Right lobe of liver (tissue), 6 donors: Measurements from ENCODE around the gene ZNF473. TPM values are rescaled to one million over a fixed set of nuclear protein-coding genes. Genes with fewer than 3 reads are reported as not detected.

Source experiments
- ATAC-seq, 4 donors: fragments of 200-7000 bp; cut with Tn5 transposase; one replicate each; pipeline ENCODE4 v1.9.1; 2020; ENCODE audit warnings: mild to moderate bottlenecking in 4 of 4, moderate library complexity in 4 of 4
- DNase-seq, 3 donors: peaks; one replicate each; pipeline ENCODE4 v3.0.0-alpha.2; 2020
- H3K27ac ChIP-seq, 3 donors: fragments of 200-600 bp; one replicate each; pipeline ENCODE4 v1.8.0; 2022
- H3K27me3 ChIP-seq, 2 donors: fragments of 200-600 bp; one replicate each; pipeline ENCODE4 v1.8.0; 2022
- H3K36me3 ChIP-seq, 4 donors: fragments of 200-600 bp; sonication (generic) in 1 of 4; one replicate each; pipeline versions ENCODE4 v1.5.1 to v1.8.0; 2017 to 2022; ENCODE audit warnings: control low read depth in 1 of 4
- H3K4me1 ChIP-seq, 4 donors: fragments of 200-600 bp; sonication (generic) in 1 of 4; one replicate each; pipeline versions ENCODE4 v1.5.1 to v1.8.0; 2017 to 2022; ENCODE audit warnings: control low read depth in 1 of 4
- H3K4me3 ChIP-seq, 3 donors: fragments of 200-600 bp; one replicate each; pipeline ENCODE4 v1.8.0; 2022
- H3K9me3 ChIP-seq, 4 donors: fragments of 200-600 bp; sonication (generic) in 1 of 4; one replicate each; pipeline versions ENCODE4 v1.5.1 to v1.8.0; 2017 to 2022; ENCODE audit warnings: control low read depth in 1 of 4
- CTCF ChIP-seq, 4 donors: fragments of 200-600 bp in 3 of 4; fragments of 450-650 bp in 1 of 4; IDR thresholded peaks; one replicate each; pipeline versions ENCODE4 v1.5.1 to v1.8.0; 2016 to 2022; ENCODE audit warnings: antibody characterized with exemption in 4 of 4, mild to moderate bottlenecking in 2 of 4
- POLR2A ChIP-seq: fragments of 450-650 bp; IDR thresholded peaks from one replicate; pipeline ENCODE4 v1.6.1; 2017; ENCODE audit warnings: antibody characterized with exemption, mild to moderate bottlenecking
- WGBS: methylation state at CpG from one replicate; pipeline ENCODE4 v1.1.6; 2018; ENCODE audit warnings: low coverage, low lambda C conversion rate; ENCODE audit not compliant: insufficient coverage; ENCODE audit errors: missing lambda C conversion rate; 5-methylcytosine and 5-hydroxymethylcytosine counted together
- intact Hi-C, 2 donors: fragments of 100-400 bp; cut with DNase I; formaldehyde crosslinking; loops; one replicate each; pipeline versions ENCODE4 v1.11.2 to v1.14.1; 2022
- total RNA-seq, 6 experiments: library from RNA; depleted of rRNA in 2 of 6; stranded (reverse); fragments of >200 nt in 2 of 6; fragmentation: NEBNext Ultra II Directional in 3 of 6; extraction: Animal tissue kit (Norgen Biotek cat#: 25700) in 3 of 6; gene quantifications; one replicate each; pipeline versions ENCODE4 v1.1.0 to v1.2.4, GENCODE V29; 2016 to 2023
- donor health status: DM: no; HTN: yes; CAD: no.
- donor health status: DM: no; HTN: no; CAD: no.
- donor health status: DM: no; HTN: no; CAD: no.
- donor health status: DM: no; HTN: yes; CAD: no.
- donor health status: DM: no; HTN: yes; CAD: no.

The ZNF473 gene
- total RNA-seq, 6 experiments from 2014 or later, result 3.1 to 6.0 (median 3.6) TPM

- H3K4me1 ChIP-seq, result no peaks in the 10 kb centered on the region
- intact Hi-C loops, result no loop called here
- ATAC-seq, result no peak
- 97% methylated on average over 4 of the region's 12 CpGs for WGBS
- TF ChIP-seq CTCF (IDR thresholded peaks at IDR 0.05) (no peak), POLR2A (no peak)
- no peak overlapping the region for H3K4me3 ChIP-seq
- no peaks in the 10 kb centered on the region for H3K27me3 ChIP-seq
- no peak overlapping the region for H3K27ac ChIP-seq
- no peaks in the 10 kb centered on the region for H3K9me3 ChIP-seq
- no peak for DNase-seq
- peaks cover 0 to 83% (median 26%) of the 10 kb centered on the region in 4 donors for H3K36me3 ChIP-seq
Observed at GRCh38 chr19:50005428-50005827, 20.4 kb upstream of the ZNF473 start.

- no peak overlapping the region for H3K4me3 ChIP-seq
- peaks cover 0 to 68% (median 24%) of the 10 kb centered on the region in 4 donors for H3K36me3 ChIP-seq
- ATAC-seq (no peak), DNase-seq (no peak)
- H3K9me3 ChIP-seq, result no peaks in the 10 kb centered on the region
- H3K4me1 ChIP-seq, result no peaks in the 10 kb centered on the region
- TF ChIP-seq POLR2A (no peak), CTCF (IDR thresholded peaks at IDR 0.05) (no peak)
- no peak overlapping the region for H3K27ac ChIP-seq
- WGBS, result no CpG with 5 or more reads among the region's 10 CpGs
- intact Hi-C loops, result no loop called here
- H3K27me3 ChIP-seq, result no peaks in the 10 kb centered on the region
Observed at GRCh38 chr19:50007170-50007569, 18.6 kb upstream of the ZNF473 start.

GRCh38 chr19:50007947-50008346 is 17.9 kb upstream of the ZNF473 start:
- WGBS, result 100% methylated on average over 2 of the region's 2 CpGs

GRCh38 chr19:50008532-50008931 is 17.3 kb upstream of the ZNF473 start:
- Histone ChIP-seq H3K36me3 (peaks cover 0 to 63% (median 22%) of the 10 kb centered on the region in 4 donors), H3K27ac (no peak overlapping the region), H3K27me3 (no peaks in the 10 kb centered on the region), H3K4me1 (no peaks in the 10 kb centered on the region), H3K9me3 (no peaks in the 10 kb centered on the region), H3K4me3 (no peak overlapping the region)
- DNase-seq, result no peak
- TF ChIP-seq CTCF (IDR thresholded peaks at IDR 0.05), result peak in 2 of 4 donors; percentile 12 to 27
- TF ChIP-seq POLR2A, result no peak
- WGBS, result 60% methylated on average over 4 of the region's 10 CpGs
- ATAC-seq, result peak in 1 of 4 donors; percentile 27
- intact Hi-C loops, result no loop called here

More at GRCh38 chr19:50007947-50008346, 17.9 kb upstream of the ZNF473 start:
- no peaks in the 10 kb centered on the region for H3K4me1 ChIP-seq
- intact Hi-C loops, result no loop called here
- no peaks in the 10 kb centered on the region for H3K9me3 ChIP-seq
- no peak for DNase-seq
- H3K4me3 ChIP-seq, result no peak overlapping the region
- no peak for ATAC-seq
- TF ChIP-seq POLR2A, result no peak
- no peak for TF ChIP-seq CTCF (IDR thresholded peaks at IDR 0.05)
- H3K36me3 ChIP-seq, result peaks cover 0 to 63% (median 20%) of the 10 kb centered on the region in 4 donors
- no peak overlapping the region for H3K27ac ChIP-seq
- no peaks in the 10 kb centered on the region for H3K27me3 ChIP-seq
